Heart left ventricle (tissue), 16 donors: ENCODE results near the gene LIPK. TPM values are rescaled to one million over a fixed set of nuclear protein-coding genes. Genes with fewer than 3 reads are reported as not detected.

Source experiments
- ATAC-seq, 4 donors: fragments of 200-7000 bp; cut with Tn5 transposase; one replicate each; pipeline ENCODE4 v1.9.1; 2020 to 2022; ENCODE audit warnings: moderate library complexity in 4 of 4, mild to moderate bottlenecking in 3 of 4, moderate number of reproducible peaks in 1 of 4
- DNase-seq, 5 donors: peaks; one replicate each; pipeline ENCODE4 v3.0.0-alpha.2; 2020
- H3K27ac ChIP-seq, 12 donors: fragments of 200-600 bp; sonication (generic) in 4 of 12; one replicate each; pipeline versions ENCODE4 v1.5.0 to v1.8.0; 2016 to 2022; ENCODE audit warnings: mild to moderate bottlenecking in 2 of 12
- H3K27me3 ChIP-seq, 9 donors: fragments of 200-600 bp; sonication (generic) in 2 of 9; one replicate each; pipeline versions ENCODE4 v1.5.1 to v1.8.0; 2016 to 2022; ENCODE audit warnings: mild to moderate bottlenecking in 3 of 9
- H3K36me3 ChIP-seq, 9 donors: fragments of 200-600 bp; sonication (generic) in 2 of 9; one replicate each; pipeline versions ENCODE4 v1.5.0 to v1.8.0; 2018 to 2022; ENCODE audit warnings: mild to moderate bottlenecking in 2 of 9
- H3K4me1 ChIP-seq, 12 donors: fragments of 200-600 bp; sonication (generic) in 4 of 12; one replicate each; pipeline versions ENCODE4 v1.5.0 to v1.8.0; 2016 to 2022; ENCODE audit warnings: mild to moderate bottlenecking in 3 of 12
- H3K4me3 ChIP-seq, 12 donors: fragments of 200-600 bp; sonication (generic) in 4 of 12; one replicate each; pipeline versions ENCODE4 v1.5.0 to v1.8.0; 2017 to 2022; ENCODE audit warnings: mild to moderate bottlenecking in 9 of 12, moderate library complexity in 4 of 12
- H3K9me3 ChIP-seq, 12 donors: fragments of 200-600 bp; sonication (generic) in 4 of 12; one replicate each; pipeline versions ENCODE4 v1.5.0 to v1.8.0; 2016 to 2022; ENCODE audit warnings: mild to moderate bottlenecking in 1 of 12
- POLR2A ChIP-seq, 2 donors: fragments of 450-650 bp; IDR thresholded peaks; one replicate each; pipeline ENCODE4 v1.6.1; 2017; ENCODE audit warnings: antibody characterized with exemption in 2 of 2, mild to moderate bottlenecking in 2 of 2, moderate library complexity in 2 of 2
- whole genome bisulfite sequencing, 4 donors: extraction: QIAGEN DNeasy Blood & Tissue Kit in 2 of 4; methylation state at CpG; one replicate each; pipeline versions ENCODE4 v1.1.5 to v1.1.7; 2013 to 2018; 5-methylcytosine and 5-hydroxymethylcytosine counted together
- intact Hi-C, 10 donors: fragments of 100-400 bp; cut with DNase I; formaldehyde crosslinking; loops; one replicate each; pipeline versions ENCODE4 v1.11.1 to v1.14.2; 2022
- polyA plus RNA-seq, 2 donors: library from polyadenylated mRNA; stranded (reverse); fragments of 200-250 nt; gene quantifications; one replicate each; pipeline ENCODE4 v1.2.3, GENCODE V29; 2013
- total RNA-seq, 9 donors: library from RNA; depleted of rRNA in 2 of 9; stranded (reverse); fragments of >200 nt in 2 of 9; fragmentation: NEBNext Ultra II Directional in 3 of 9; extraction: Animal tissue kit (Norgen Biotek cat#: 25700) in 3 of 9; gene quantifications; one replicate each; pipeline versions ENCODE4 v1.1.0 to v1.2.4, GENCODE V29; 2016 to 2023
- TF ChIP-seq, protein P1 (sequence below), 12 donors: fragments of 200-600 bp; sonication (generic) in 4 of 12; IDR thresholded peaks; one replicate each; pipeline versions ENCODE4 v1.5.0 to v1.8.0; 2018 to 2022; ENCODE audit warnings: antibody characterized with exemption in 12 of 12, mild to moderate bottlenecking in 5 of 12
- donor health status: ischemic (EF 13 %, LVEDD 7.1; RV severe dilation, severe dysfunction).
- donor health status: healthy with polysubstance abuse.
- donor health status: DM: no; HTN: yes; CAD: no.
- donor health status: DM: no; HTN: no; CAD: no.
- donor health status: ischemic (EF 25% LVEDD 6.9; RV normal size, moderate dysfunction).
- donor health status: ischemic (EF 25% LVEDD 5.7; RV mildly dilated, moderate dysfunction).
- donor health status: healthy.
- donor health status: DM: yes; HTN: yes; CAD: no.
- donor health status: ischemic (EF 35%, LVEDD 5.7; RV mildly dilated, moderate dysfunction).
- donor health status: nonischemic (EF 11% LVEDD 7.7; RV severe dilation, severe dysfunction).
- donor health status: DM: yes; HTN: yes; CAD: no.
- donor health status: PGD.
- donor health status: ischemic (EF 29% LVEDD 5.4; RV normal size, mild dysfunction).
- donor health status: nonischemic (EF 23%, LVEDD 6.1; RV moderate dilation, normal function).

Gene LIPK
- total and polyA plus RNA-seq, 11 donors = not detected

GRCh38 chr10:88744002-88744401 is 38.0 kb downstream of the LIPK start:
- no peak overlapping the region for H3K4me3 ChIP-seq
- no peak for ATAC-seq
- WGBS, 4 donors = 69 to 80% (median 75%) methylated on average over 5 of the region's 5 CpGs

DNA sequence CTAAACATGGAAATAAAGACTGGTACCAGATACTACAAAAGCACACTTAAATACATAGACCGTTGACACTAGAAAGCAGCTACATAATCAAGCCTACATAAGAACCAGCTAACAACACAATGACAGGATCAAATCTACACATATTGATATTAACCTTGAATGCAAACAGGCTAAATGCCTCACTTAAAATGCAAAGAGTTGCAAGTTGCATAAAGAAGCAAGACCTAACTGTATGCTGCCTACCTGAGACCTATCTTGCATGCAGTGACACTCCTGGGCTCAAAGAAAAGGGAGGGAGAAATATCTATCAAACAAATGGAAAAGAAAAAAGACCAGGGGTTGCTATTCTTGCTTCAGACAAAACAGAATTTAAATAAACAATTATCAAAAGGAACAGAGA is 39.6 kb downstream of the LIPK start:
- peaks cover 0 to 14% (median 4%) of the 10 kb centered on the region in 9 donors for H3K27me3 ChIP-seq

More at GRCh38 chr10:88744002-88744401, 38.0 kb downstream of the LIPK start:
- no peaks in the 10 kb centered on the region for H3K36me3 ChIP-seq
- H3K27ac ChIP-seq = no peak overlapping the region
- TF ChIP-seq POLR2A (IDR thresholded peaks at IDR 0.05) = no peak
- TF ChIP-seq, protein P1, sequence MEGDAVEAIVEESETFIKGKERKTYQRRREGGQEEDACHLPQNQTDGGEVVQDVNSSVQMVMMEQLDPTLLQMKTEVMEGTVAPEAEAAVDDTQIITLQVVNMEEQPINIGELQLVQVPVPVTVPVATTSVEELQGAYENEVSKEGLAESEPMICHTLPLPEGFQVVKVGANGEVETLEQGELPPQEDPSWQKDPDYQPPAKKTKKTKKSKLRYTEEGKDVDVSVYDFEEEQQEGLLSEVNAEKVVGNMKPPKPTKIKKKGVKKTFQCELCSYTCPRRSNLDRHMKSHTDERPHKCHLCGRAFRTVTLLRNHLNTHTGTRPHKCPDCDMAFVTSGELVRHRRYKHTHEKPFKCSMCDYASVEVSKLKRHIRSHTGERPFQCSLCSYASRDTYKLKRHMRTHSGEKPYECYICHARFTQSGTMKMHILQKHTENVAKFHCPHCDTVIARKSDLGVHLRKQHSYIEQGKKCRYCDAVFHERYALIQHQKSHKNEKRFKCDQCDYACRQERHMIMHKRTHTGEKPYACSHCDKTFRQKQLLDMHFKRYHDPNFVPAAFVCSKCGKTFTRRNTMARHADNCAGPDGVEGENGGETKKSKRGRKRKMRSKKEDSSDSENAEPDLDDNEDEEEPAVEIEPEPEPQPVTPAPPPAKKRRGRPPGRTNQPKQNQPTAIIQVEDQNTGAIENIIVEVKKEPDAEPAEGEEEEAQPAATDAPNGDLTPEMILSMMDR (IDR thresholded peaks at IDR 0.05) = no peak
- intact Hi-C loops = no loop called here
- peaks cover 0 to 21% (median 5%) of the 10 kb centered on the region in 12 donors for H3K9me3 ChIP-seq
- no peaks in the 10 kb centered on the region for H3K4me1 ChIP-seq
- no peak for DNase-seq
- H3K27me3 ChIP-seq = peaks cover 0 to 14% (median 4%) of the 10 kb centered on the region in 9 donors

DNA sequence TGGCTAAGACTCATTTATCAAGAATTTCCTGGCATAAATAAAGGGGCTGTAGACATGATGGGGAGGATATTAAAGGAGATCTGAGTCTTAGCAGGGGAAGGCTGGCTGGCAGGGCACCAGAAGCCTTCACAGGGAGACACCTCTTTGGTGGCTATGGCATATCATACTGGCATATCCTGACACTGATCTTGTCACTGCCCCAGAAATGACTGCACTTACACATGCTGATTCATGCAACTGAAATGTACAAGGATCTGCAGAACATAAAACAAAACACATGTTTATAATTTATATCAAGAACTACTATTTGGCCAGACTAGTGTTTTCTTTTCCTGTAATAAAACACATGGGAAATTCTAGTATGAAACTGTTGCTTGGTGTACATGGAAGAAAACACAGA is 48.2 kb downstream of the LIPK start:
- Histone ChIP-seq H3K27ac (no peak overlapping the region), H3K36me3 (no peaks in the 10 kb centered on the region), H3K27me3 (peaks cover 0 to 5% (median 0%) of the 10 kb centered on the region in 9 donors), H3K4me1 (no peaks in the 10 kb centered on the region), H3K9me3 (peaks cover 0 to 5% (median 0%) of the 10 kb centered on the region in 12 donors), H3K4me3 (no peak overlapping the region)
- intact Hi-C loops = no loop called here
- no peak for TF ChIP-seq POLR2A (IDR thresholded peaks at IDR 0.05)
- TF ChIP-seq, protein P1 (IDR thresholded peaks at IDR 0.05) = no peak
- DNase-seq (no peak), ATAC-seq (no peak)

More for the DNA sequence above, 39.6 kb downstream of the LIPK start:
- H3K36me3 ChIP-seq = no peaks in the 10 kb centered on the region
- H3K4me3 ChIP-seq = no peak overlapping the region
- 67 to 88% (median 84%) methylated on average over 1 of the region's 1 CpG for WGBS, 4 donors
- DNase-seq = no peak
- H3K9me3 ChIP-seq = peaks cover 0 to 26% (median 5%) of the 10 kb centered on the region in 12 donors
- no peak for ATAC-seq
- no peak overlapping the region for H3K27ac ChIP-seq
- TF ChIP-seq, protein P1 (IDR thresholded peaks at IDR 0.05) = no peak
- TF ChIP-seq POLR2A (IDR thresholded peaks at IDR 0.05) = no peak
- H3K4me1 ChIP-seq = no peaks in the 10 kb centered on the region
- intact Hi-C loops = no loop called here

DNA sequence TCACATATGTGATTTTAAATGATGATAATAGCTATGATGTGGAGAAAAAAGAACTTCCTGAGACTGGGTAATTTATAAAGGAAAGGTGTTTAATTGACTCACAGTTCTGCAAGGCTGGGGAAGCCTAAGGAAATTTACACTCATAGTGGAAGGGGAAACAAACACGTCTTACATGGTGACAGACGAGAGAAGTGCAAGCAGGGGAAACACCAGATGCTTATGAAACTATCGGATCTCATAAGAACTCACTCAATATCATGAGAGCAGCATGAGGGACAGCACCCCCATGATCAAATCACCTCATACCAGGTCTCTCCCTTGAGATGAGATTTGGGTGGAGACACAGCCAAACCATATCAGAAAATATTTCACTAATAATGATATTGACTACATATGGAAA is 49.7 kb downstream of the LIPK start:
- Histone ChIP-seq H3K36me3 (no peaks in the 10 kb centered on the region), H3K4me3 (no peak overlapping the region), H3K27ac (no peak overlapping the region), H3K9me3 (no peaks in the 10 kb centered on the region), H3K4me1 (no peaks in the 10 kb centered on the region), H3K27me3 (peaks cover 0 to 5% (median 0%) of the 10 kb centered on the region in 9 donors)
- no peak for DNase-seq
- intact Hi-C loops = no loop called here
- TF ChIP-seq, protein P1 (IDR thresholded peaks at IDR 0.05) = no peak
- no peak for TF ChIP-seq POLR2A (IDR thresholded peaks at IDR 0.05)
- no peak for ATAC-seq
- 43 to 52% (median 47%) methylated on average over 3 of the region's 3 CpGs for WGBS, 4 donors
